Mucosa of descending colon (tissue), 3 donors: ENCODE results near the gene EMILIN3. TPM values are rescaled to one million over a fixed set of nuclear protein-coding genes. Genes with fewer than 3 reads are reported as not detected.

Source experiments
- ATAC-seq: fragments of 200-7000 bp; cut with Tn5 transposase; one replicate; pipeline ENCODE4 v1.9.1; 2020; ENCODE audit warnings: mild to moderate bottlenecking, moderate library complexity
- DNase-seq, 3 donors: peaks; one replicate each; pipeline ENCODE4 v3.0.0-alpha.2; 2020
- H3K36me3 ChIP-seq: fragments of 200-600 bp; one replicate; pipeline ENCODE4 v1.8.0; 2021; ENCODE audit warnings: low read depth, mild to moderate bottlenecking
- H3K4me1 ChIP-seq: fragments of 200-600 bp; one replicate; pipeline ENCODE4 v1.8.0; 2021; ENCODE audit warnings: low read depth, mild to moderate bottlenecking
- H3K4me3 ChIP-seq: fragments of 200-600 bp; one replicate; pipeline ENCODE4 v1.8.0; 2021; ENCODE audit warnings: mild to moderate bottlenecking
- H3K9me3 ChIP-seq: fragments of 200-600 bp; one replicate; pipeline ENCODE4 v1.8.0; 2021; ENCODE audit warnings: mild to moderate bottlenecking
- intact Hi-C, 2 donors: fragments of 100-400 bp; cut with DNase I in 1 of 2; cut with micrococcal nuclease in 1 of 2; formaldehyde crosslinking; loops; one replicate each; pipeline versions ENCODE4 v1.11.0 to v1.11.1; 2022; cut with DNase I, micrococcal nuclease
- total RNA-seq, 3 donors: library from RNA; stranded (reverse); fragmentation: NEBNext Ultra II Directional in 2 of 3; extraction: Animal tissue kit (Norgen Biotek cat#: 25700) in 2 of 3; gene quantifications; one replicate each; pipeline versions ENCODE4 v1.2.1 to v1.2.4, GENCODE V29; 2021 to 2023
- TF ChIP-seq, protein P1 (sequence below): fragments of 200-600 bp; IDR thresholded peaks from one replicate; pipeline ENCODE4 v1.8.0; 2022; ENCODE audit warnings: antibody characterized with exemption, mild to moderate bottlenecking
- donor health status: DM: no; HTN: no; CAD: no; lungs with moderate emphysema.
- donor health status: DM: no; HTN: no; CAD: no.
- donor health status: DM: no; HTN: yes; CAD: no.

Gene EMILIN3
- total RNA-seq, 3 donors from 2014 or later: 0.23 to 4.0 TPM; not detected in 1

DNA sequence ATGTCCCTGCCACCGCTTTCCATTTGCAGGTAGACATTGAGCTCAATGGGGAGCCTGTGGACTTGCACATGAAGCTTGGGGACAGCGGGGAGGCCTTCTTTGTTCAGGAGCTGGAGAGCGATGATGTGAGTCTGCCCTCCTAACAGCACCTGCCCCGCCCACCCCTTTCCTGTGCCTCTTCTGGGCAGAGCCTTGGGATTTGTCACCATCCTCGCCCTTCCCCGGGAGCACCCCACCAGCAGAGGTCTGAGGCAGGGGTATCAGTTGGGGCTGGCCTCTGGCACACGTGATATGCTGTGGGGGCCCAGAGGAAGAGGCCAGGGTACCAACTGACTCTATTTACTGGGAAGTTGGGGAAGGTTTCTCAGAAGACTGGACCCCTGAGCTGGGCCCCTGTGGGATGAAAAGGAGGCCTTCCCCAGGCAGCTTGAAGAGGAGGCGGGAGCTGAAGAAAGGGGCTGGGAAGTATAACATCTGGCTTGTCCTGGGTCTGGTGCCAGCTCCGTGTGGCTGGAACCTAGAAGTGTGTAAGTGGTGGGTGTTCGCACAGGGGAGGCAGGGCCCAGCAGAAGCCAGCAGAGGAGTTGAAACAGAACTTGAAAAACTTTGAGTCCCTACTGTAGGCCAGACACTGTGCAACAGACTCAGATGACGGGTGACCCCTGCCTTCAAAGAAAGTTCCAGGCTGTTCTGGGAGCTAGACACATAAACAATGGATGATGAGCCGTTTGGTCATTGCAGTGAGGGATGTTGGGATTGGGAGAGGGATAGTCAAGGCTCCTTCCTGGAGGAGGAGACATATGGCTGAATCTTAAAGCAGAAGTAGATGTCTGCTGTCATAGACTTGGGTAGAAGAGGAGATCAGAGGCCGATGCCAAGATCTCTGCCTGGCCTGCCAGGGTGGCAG lies 18.8 kb downstream of the EMILIN3 start:
- TF ChIP-seq, protein P1, sequence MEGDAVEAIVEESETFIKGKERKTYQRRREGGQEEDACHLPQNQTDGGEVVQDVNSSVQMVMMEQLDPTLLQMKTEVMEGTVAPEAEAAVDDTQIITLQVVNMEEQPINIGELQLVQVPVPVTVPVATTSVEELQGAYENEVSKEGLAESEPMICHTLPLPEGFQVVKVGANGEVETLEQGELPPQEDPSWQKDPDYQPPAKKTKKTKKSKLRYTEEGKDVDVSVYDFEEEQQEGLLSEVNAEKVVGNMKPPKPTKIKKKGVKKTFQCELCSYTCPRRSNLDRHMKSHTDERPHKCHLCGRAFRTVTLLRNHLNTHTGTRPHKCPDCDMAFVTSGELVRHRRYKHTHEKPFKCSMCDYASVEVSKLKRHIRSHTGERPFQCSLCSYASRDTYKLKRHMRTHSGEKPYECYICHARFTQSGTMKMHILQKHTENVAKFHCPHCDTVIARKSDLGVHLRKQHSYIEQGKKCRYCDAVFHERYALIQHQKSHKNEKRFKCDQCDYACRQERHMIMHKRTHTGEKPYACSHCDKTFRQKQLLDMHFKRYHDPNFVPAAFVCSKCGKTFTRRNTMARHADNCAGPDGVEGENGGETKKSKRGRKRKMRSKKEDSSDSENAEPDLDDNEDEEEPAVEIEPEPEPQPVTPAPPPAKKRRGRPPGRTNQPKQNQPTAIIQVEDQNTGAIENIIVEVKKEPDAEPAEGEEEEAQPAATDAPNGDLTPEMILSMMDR: no peak
- intact Hi-C loops: no loop called here

GRCh38 chr20:41345729-41346067 lies 20.9 kb downstream of the EMILIN3 start:
- H3K4me1 ChIP-seq: peaks cover 5% of the 10 kb centered on the region
- intact Hi-C loops: no loop called here
- TF ChIP-seq, protein P1: no peak

More for the DNA sequence above, 18.8 kb downstream of the EMILIN3 start:
- no peaks in the 10 kb centered on the region for H3K4me1 ChIP-seq
- no peaks in the 10 kb centered on the region for H3K36me3 ChIP-seq
- ATAC-seq (no peak), DNase-seq (no peak)
- H3K4me3 ChIP-seq: no peak overlapping the region
- no peaks in the 10 kb centered on the region for H3K9me3 ChIP-seq

DNA sequence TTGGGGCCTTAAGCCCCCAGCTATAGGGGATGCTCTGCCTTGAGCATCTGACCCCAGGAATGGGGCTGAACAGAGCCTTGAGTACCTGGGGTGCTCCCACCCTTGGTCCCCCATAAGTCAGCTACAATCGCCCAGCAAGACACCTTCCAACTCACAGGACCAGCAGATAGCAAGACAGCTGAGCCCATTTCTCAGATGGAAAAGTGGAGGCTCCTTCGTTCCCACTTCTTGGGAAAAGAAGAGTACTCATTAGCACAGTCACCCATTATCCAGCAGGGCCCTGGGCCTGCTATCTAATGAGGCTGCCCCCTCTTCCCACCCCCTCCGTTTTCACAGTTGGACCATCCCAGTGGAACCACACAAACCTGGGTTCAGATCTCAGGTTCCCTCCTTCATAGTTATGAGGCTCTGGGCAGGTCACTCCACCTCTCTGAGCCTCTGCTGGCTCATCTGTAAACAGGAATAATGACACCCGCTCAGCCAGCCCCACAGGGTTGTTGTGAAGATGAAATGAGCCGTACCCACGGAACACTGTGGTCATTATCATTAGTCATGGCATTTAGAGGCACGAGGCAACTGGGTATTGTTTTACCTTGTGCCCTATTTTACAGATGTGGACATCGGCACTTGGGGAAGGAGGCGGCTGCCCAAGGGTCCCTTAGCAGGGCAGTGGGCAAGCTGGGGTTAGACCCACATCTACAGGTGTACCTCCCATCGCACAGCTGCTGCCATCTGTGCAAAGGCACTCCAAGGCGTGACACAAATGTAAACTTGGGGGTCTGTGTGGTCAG lies 21.5 kb downstream of the EMILIN3 start:
- intact Hi-C loops: no loop called here
- DNase-seq: no peak
- no peaks in the 10 kb centered on the region for H3K9me3 ChIP-seq
- TF ChIP-seq, protein P1: no peak
- H3K36me3 ChIP-seq: no peaks in the 10 kb centered on the region
- no peak overlapping the region for H3K4me3 ChIP-seq
- ATAC-seq: no peak
- peaks cover 10% of the 10 kb centered on the region for H3K4me1 ChIP-seq

More at GRCh38 chr20:41345729-41346067, 20.9 kb downstream of the EMILIN3 start:
- H3K36me3 ChIP-seq: no peaks in the 10 kb centered on the region
- H3K4me3 ChIP-seq: no peak overlapping the region
- H3K9me3 ChIP-seq: no peaks in the 10 kb centered on the region
- DNase-seq (no peak), ATAC-seq (no peak)

GRCh38 chr20:41344477-41344876 lies 22.1 kb downstream of the EMILIN3 start:
- intact Hi-C loops: no loop called here

More at GRCh38 chr20:41344477-41344876, 22.1 kb downstream of the EMILIN3 start:
- DNase-seq: peak in 1 of 3 donors; percentile 16
- H3K4me1 ChIP-seq: peaks cover 17% of the 10 kb centered on the region
- no peaks in the 10 kb centered on the region for H3K36me3 ChIP-seq
- TF ChIP-seq, protein P1: no peak
- no peak overlapping the region for H3K4me3 ChIP-seq
- no peaks in the 10 kb centered on the region for H3K9me3 ChIP-seq
- ATAC-seq: no peak
